ENCODE measurements around the gene PLEKHS1. TPM values are rescaled to one million over a fixed set of nuclear protein-coding genes. Genes with fewer than 3 reads are reported as not detected.
A peak's percentile ranks its signal among the peaks of the same experiment; 100 is the strongest.

PLEKHS1 gene
- total and polyA plus RNA-seq, 2 experiments from 2014 or later, result 0.23 TPM; not detected in 1

- TF ChIP-seq EZH2phosphoT487 (IDR thresholded peaks at IDR 0.05; ENCODE audit: low read depth, severe bottlenecking, unreplicated experiment), result no peak
- no peak for TF ChIP-seq EZH2 (IDR thresholded peaks at IDR 0.05; ENCODE audit: borderline replicate concordance)
- TF ChIP-seq CTCF (IDR thresholded peaks at IDR 0.05; ENCODE audit: poor library complexity), result no peak
- Histone ChIP-seq H3K9me3 (ENCODE audit: low read depth) (no peaks in the 10 kb centered on the region), H3K9me2 (replicated peaks; ENCODE audit: insufficient read depth) (no peaks in the 10 kb centered on the region), H3K4me2 (no peak overlapping the region), H3K4me3 (no peak overlapping the region), H3K36me3 (replicated peaks; ENCODE audit: insufficient read depth, low read depth) (no peaks in the 10 kb centered on the region), H3K27me3 (no peaks in the 10 kb centered on the region), H4K20me1 (ENCODE audit: insufficient read depth, poor library complexity, severe bottlenecking) (no peaks in the 10 kb centered on the region), H3K27ac (no peak overlapping the region), H3K4me1 (ENCODE audit: insufficient read depth) (peaks cover 6% of the 10 kb centered on the region), H2AFZ (no peak overlapping the region), H3K79me2 (no peaks in the 10 kb centered on the region)
- 71% methylated on average over 5 of the region's 5 CpGs for WGBS (ENCODE audit: low lambda C conversion rate, missing lambda C conversion rate)
- DNase-seq (ENCODE audit: low spot score), result no peak
Observed at GRCh38 chr10:113706623-113707022, 44.9 kb upstream of the PLEKHS1 start.

- H3K4me2 ChIP-seq, result no peak overlapping the region
- no peaks in the 10 kb centered on the region for H3K36me3 ChIP-seq (replicated peaks; ENCODE audit: insufficient read depth, low read depth)
- no peak overlapping the region for H2AFZ ChIP-seq
- no peaks in the 10 kb centered on the region for H4K20me1 ChIP-seq (ENCODE audit: insufficient read depth, poor library complexity, severe bottlenecking)
- no peaks in the 10 kb centered on the region for H3K79me2 ChIP-seq
- no peaks in the 10 kb centered on the region for H3K9me2 ChIP-seq (replicated peaks; ENCODE audit: insufficient read depth)
- H3K4me3 ChIP-seq, result no peak overlapping the region
- 96% methylated on average over 6 of the region's 6 CpGs for WGBS (ENCODE audit: low lambda C conversion rate, missing lambda C conversion rate)
- TF ChIP-seq CTCF (IDR thresholded peaks at IDR 0.05; ENCODE audit: poor library complexity) (no peak), EZH2 (IDR thresholded peaks at IDR 0.05; ENCODE audit: borderline replicate concordance) (no peak), EZH2phosphoT487 (IDR thresholded peaks at IDR 0.05; ENCODE audit: low read depth, severe bottlenecking, unreplicated experiment) (no peak)
- H3K27ac ChIP-seq, result no peak overlapping the region
- H3K27me3 ChIP-seq, result no peaks in the 10 kb centered on the region
- DNase-seq (ENCODE audit: low spot score), result no peak
- no peaks in the 10 kb centered on the region for H3K9me3 ChIP-seq (ENCODE audit: low read depth)
- H3K4me1 ChIP-seq (ENCODE audit: insufficient read depth), result peaks cover 6% of the 10 kb centered on the region
Observed at GRCh38 chr10:113708640-113709039, 42.8 kb upstream of the PLEKHS1 start.

- Histone ChIP-seq H3K9me2 (replicated peaks; ENCODE audit: insufficient read depth) (no peaks in the 10 kb centered on the region), H2AFZ (no peak overlapping the region), H3K4me3 (no peak overlapping the region), H3K9me3 (ENCODE audit: low read depth) (no peaks in the 10 kb centered on the region), H3K36me3 (replicated peaks; ENCODE audit: insufficient read depth, low read depth) (no peaks in the 10 kb centered on the region), H3K27ac (no peak overlapping the region), H3K27me3 (no peaks in the 10 kb centered on the region), H3K4me2 (peak overlapping the region; percentile 9), H3K4me1 (ENCODE audit: insufficient read depth) (peaks cover 6% of the 10 kb centered on the region), H3K79me2 (no peaks in the 10 kb centered on the region), H4K20me1 (ENCODE audit: insufficient read depth, poor library complexity, severe bottlenecking) (no peaks in the 10 kb centered on the region)
- TF ChIP-seq EZH2phosphoT487 (IDR thresholded peaks at IDR 0.05; ENCODE audit: low read depth, severe bottlenecking, unreplicated experiment) (no peak), CTCF (IDR thresholded peaks at IDR 0.05; ENCODE audit: poor library complexity) (no peak)
- DNase-seq (ENCODE audit: low spot score), result peak; percentile 27
- 42% methylated on average over 8 of the region's 8 CpGs for WGBS (ENCODE audit: low lambda C conversion rate, missing lambda C conversion rate)
Observed at GRCh38 chr10:113709221-113709838, 42.2 kb upstream of the PLEKHS1 start.
